A549 (cell line): Measurements from ENCODE around the gene RINL. TPM values are rescaled to one million over a fixed set of nuclear protein-coding genes. Genes with fewer than 3 reads are reported as not detected.

ENCODE experiments used
- ATAC-seq, 2 experiments: fragments of 200-7000 bp in 1 of 2; fragments of >200 bp in 1 of 2; cut with Nextera tagmentation in 1 of 2; cut with Tn5 transposase in 1 of 2; 3 replicates each; pipeline versions ENCODE4 v1.8.0 to v1.9.1; 2018 to 2020; ENCODE audit warnings: mild to moderate bottlenecking in 1 of 2, moderate library complexity in 1 of 2
- CTCF ChIA-PET: fragments of 300-600 bp; sonication (Branson Sonifier 250); formaldehyde crosslinking; extraction: SDS; loops from one replicate; lab custom pipeline; 2021; ENCODE audit warnings: antibody characterized with exemption, inconsistent platforms; lab: Yijun Ruan, JAX
- POLR2A ChIA-PET: fragments of 350-600 bp; formaldehyde crosslinking; extraction: SDS; loops from one replicate; lab custom pipeline; 2021; ENCODE audit warnings: antibody characterized with exemption, inconsistent platforms; lab: Yijun Ruan, JAX
- DNase-seq, 2 experiments: peaks; one replicate each; pipeline versions ENCODE4 v3.0.0 to v3.0.0-alpha.2; 2011 to 2016; ENCODE audit warnings: low read depth in 1 of 2, low spot score in 1 of 2
- FAIRE-seq: peaks from 2 replicates; lab custom pipeline; 2011; peaks lifted over from hg19 to GRCh38; lab: Jason Lieb, UNC
- H3K27ac ChIP-seq, 2 experiments: fragments of >200 bp; sonication (Bioruptor Twin); formaldehyde crosslinking; 3 replicates each; pipeline ENCODE4 v1.5.1; 2016 to 2017
- H3K4me1 ChIP-seq: fragments of >200 bp; sonication (Bioruptor Twin); formaldehyde crosslinking; 3 replicates; pipeline ENCODE4 v1.6.1; 2016
- H3K4me2 ChIP-seq: fragments of >200 bp; sonication (Bioruptor Twin); formaldehyde crosslinking; 3 replicates; pipeline ENCODE4 v1.6.1; 2016
- H3K4me3 ChIP-seq: fragments of >200 bp; sonication (Bioruptor Twin); formaldehyde crosslinking; 3 replicates; pipeline ENCODE4 v1.5.1; 2016
- H3K9me3 ChIP-seq: fragments of >200 bp; sonication (Bioruptor Twin); formaldehyde crosslinking; 3 replicates; pipeline ENCODE4 v1.6.1; 2016
- BHLHE40 ChIP-seq: IDR thresholded peaks from 2 replicates; pipeline ENCODE4 v1.6.1; 2012; ENCODE audit warnings: low read depth, low read length, inconsistent platforms
- CHD2 ChIP-seq: fragments of 150-350 bp; IDR thresholded peaks from 2 replicates; pipeline ENCODE4 v1.6.1; 2014; ENCODE audit warnings: low read length; ENCODE audit not compliant: partially characterized antibody
- FOSL2 ChIP-seq, 2 experiments: fragments of 450-650 bp in 1 of 2; fragments of >200 bp in 1 of 2; sonication (Bioruptor Twin) in 1 of 2; formaldehyde crosslinking; IDR thresholded peaks; 2 replicates each; pipeline versions ENCODE4 v1.5.0 to v1.6.1; 2016 to 2020; ENCODE audit warnings: mild to moderate bottlenecking in 1 of 2, moderate library complexity in 1 of 2
- FOXS1 ChIP-seq: fragments of 250-450 bp; sonication (Bioruptor Pico); IDR thresholded peaks from 2 replicates; pipeline ENCODE4 v1.5.0; 2020; ENCODE audit warnings: mild to moderate bottlenecking, moderate library complexity
- GATA3 ChIP-seq: IDR thresholded peaks from 2 replicates; pipeline ENCODE4 v1.6.1; 2012; ENCODE audit warnings: borderline replicate concordance
- HDAC2 ChIP-seq: fragments of 200-600 bp; sonication (generic); IDR thresholded peaks from 2 replicates; pipeline ENCODE4 v1.6.1; 2016
- HEYL ChIP-seq: fragments of 250-450 bp; sonication (Bioruptor Pico); IDR thresholded peaks from 2 replicates; pipeline ENCODE4 v1.8.0; 2021; ENCODE audit warnings: mild to moderate bottlenecking, moderate library complexity
- HOXB13 ChIP-seq: fragments of 250-450 bp; sonication (Bioruptor Pico); IDR thresholded peaks from 2 replicates; pipeline ENCODE4 v1.5.0; 2020; ENCODE audit warnings: low read depth, mild to moderate bottlenecking, moderate library complexity
- KDM5A ChIP-seq: fragments of 200-600 bp; sonication (generic); IDR thresholded peaks from 2 replicates; pipeline ENCODE4 v1.6.1; 2016; ENCODE audit warnings: antibody characterized with exemption, mild to moderate bottlenecking
- NPAS2 ChIP-seq: fragments of 250-450 bp; sonication (Bioruptor Pico); IDR thresholded peaks from 2 replicates; pipeline ENCODE4 v1.8.0; 2022; ENCODE audit warnings: mild to moderate bottlenecking, moderate library complexity, borderline replicate concordance
- POLR2A ChIP-seq: IDR thresholded peaks from 2 replicates; pipeline ENCODE4 v1.6.1; 2012; ENCODE audit warnings: mild to moderate bottlenecking, low read length
- POLR2AphosphoS2 ChIP-seq: conservative IDR thresholded peaks from 2 replicates; pipeline ENCODE4 v1.6.1; 2012; ENCODE audit warnings: low read length, improper control_type of control experiment, inconsistent platforms
- RARB ChIP-seq: fragments of 250-450 bp; sonication (Bioruptor Pico); IDR thresholded peaks from 2 replicates; pipeline ENCODE4 v1.8.0; 2021; ENCODE audit warnings: mild to moderate bottlenecking, moderate library complexity
- TFCP2L1 ChIP-seq: fragments of 250-450 bp; sonication (Bioruptor Pico); IDR thresholded peaks from 2 replicates; pipeline ENCODE4 v1.5.0; 2021; ENCODE audit warnings: mild to moderate bottlenecking
- ZC3H11A ChIP-seq: fragments of 450-650 bp; IDR thresholded peaks from 2 replicates; pipeline ENCODE4 v1.6.1; 2014; ENCODE audit warnings: antibody characterized with exemption, mild to moderate bottlenecking
- ZFP36 ChIP-seq: fragments of 450-650 bp; IDR thresholded peaks from 2 replicates; pipeline ENCODE4 v1.6.1; 2014; ENCODE audit warnings: borderline replicate concordance; ENCODE audit not compliant: partially characterized antibody
- ZSCAN20 ChIP-seq: fragments of 250-450 bp; sonication (Bioruptor Pico); IDR thresholded peaks from 2 replicates; pipeline ENCODE4 v1.8.0; 2022; ENCODE audit warnings: mild to moderate bottlenecking, moderate library complexity
- WGBS: methylation state at CpG from one replicate; pipeline ENCODE4 v1.1.6; 2017; ENCODE audit errors: missing lambda C conversion rate; 5-methylcytosine and 5-hydroxymethylcytosine counted together
- polyA plus RNA-seq, 4 experiments: library from polyadenylated mRNA; depleted of rRNA in 3 of 4; stranded (reverse); fragments of >200 nt; fragmentation: RNase III in 1 of 4; extraction: RNeasy Plus Mini Kit Qiagen cat#74134 plus additional on column Dnase treatment in 1 of 4; gene quantifications; 2 replicates in 3 of 4; 3 replicates in 1 of 4; pipeline ENCODE4 v1.2.3, GENCODE V29; 2011 to 2017
- TF ChIP-seq, protein P1 (sequence below): fragments of >200 bp; sonication (Bioruptor Twin); formaldehyde crosslinking; IDR thresholded peaks from 2 replicates; pipeline ENCODE4 v1.6.1; 2016
- TF ChIP-seq, protein P2 (sequence below): IDR thresholded peaks from 2 replicates; pipeline ENCODE4 v1.6.1; 2012
- TF ChIP-seq, protein P3 (sequence below): fragments of >200 bp; sonication (Bioruptor Twin); formaldehyde crosslinking; IDR thresholded peaks from 3 replicates; pipeline ENCODE4 v1.5.1; 2016

The RINL gene
- polyA plus RNA-seq, 2 of the 4 experiments (the other 2 are of a cell fraction), result 2.9 to 6.3 TPM

DNA sequence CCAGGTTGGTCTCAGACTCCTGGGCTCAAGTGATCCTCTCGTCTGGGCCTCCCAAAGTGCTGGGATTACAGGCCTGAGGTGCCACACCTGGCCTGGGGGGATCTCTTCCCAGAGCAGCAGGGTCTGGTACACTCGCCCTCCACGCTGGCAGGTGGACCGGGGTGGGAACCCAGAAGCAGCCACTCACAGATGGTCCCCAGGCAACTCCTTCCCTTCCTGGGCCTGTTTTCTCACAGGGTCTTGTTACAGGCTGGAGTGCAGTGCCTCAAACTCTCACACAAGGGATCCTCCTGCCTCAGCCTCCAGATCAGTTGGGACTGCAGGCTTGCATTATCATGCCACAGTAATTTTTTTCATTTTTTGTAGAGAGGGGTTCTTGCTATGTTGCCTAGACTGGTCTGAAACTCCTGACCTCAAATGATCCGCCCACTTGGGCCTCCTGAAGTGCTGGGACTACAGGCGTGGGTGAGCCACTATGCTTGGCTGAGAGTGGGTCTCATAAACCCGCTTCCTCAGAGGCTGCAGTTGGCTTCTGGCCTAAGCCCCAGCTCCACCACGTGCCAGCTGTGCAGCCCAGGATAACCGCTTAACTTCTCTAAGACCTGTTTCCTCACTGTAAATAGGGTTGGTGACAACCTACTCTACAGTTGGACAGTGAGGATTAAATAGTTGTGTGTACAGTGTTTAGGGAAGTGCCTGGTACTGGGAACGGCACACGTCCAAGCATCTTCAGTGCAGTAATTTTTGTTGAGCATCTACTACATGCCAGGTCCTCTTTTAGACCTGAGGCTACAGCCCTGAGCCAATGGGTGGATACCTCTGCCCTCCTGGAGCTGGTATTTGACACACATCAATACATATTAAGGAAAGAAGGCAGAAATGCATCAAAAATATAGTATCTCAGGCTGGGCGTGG, 34.8 kb upstream of the RINL start:
- ChIA-PET CTCF (interaction anchor here (0.7 to 5.7 kb wide), 14 partner anchors 9 to 679 kb away, joined by 3 to 56 read pairs (median 4); partner anchors contain the start of genes FAM98C, FBXO17, MRPS12 and NFKBIB), POLR2A (interaction anchor here (1.2 to 2.0 kb wide), 3 partner anchors 13 to 18 kb away, joined by 3 to 9 read pairs (median 9); partner anchors contain the start of genes MRPS12, NFKBIB, SARS2 and SIRT2)
- Histone ChIP-seq H3K27ac (no peak overlapping the region), H3K4me3 (no peak overlapping the region), H3K4me2 (no peak overlapping the region), H3K4me1 (0 out of 3 replicates have a peak, but pooled peaks cover 2% of the 10 kb centered on the region), H3K9me3 (no peaks in the 10 kb centered on the region; the same call in 2 of the 3 replicates)
- FAIRE-seq, result peak; percentile 90
- ATAC-seq, result peak; percentile 1 to 3; a peak in 3 of 6 replicates
- no peak for TF ChIP-seq TFCP2L1 (CRISPR knock-in tag)
- no peak for TF ChIP-seq ZFP36
- no peak for TF ChIP-seq NPAS2 (CRISPR knock-in tag)
- 0 out of 2 replicates have a peak, but pooled peaks have one; percentile 11 for TF ChIP-seq GATA3
- TF ChIP-seq KDM5A, result no peak
- no peak for DNase-seq
- 86% methylated on average over 12 of the region's 12 CpGs for WGBS

- ChIA-PET CTCF (interaction anchor here (0.7 to 5.7 kb wide), 6 partner anchors 10 to 509 kb away, joined by 3 to 56 read pairs (median 3); partner anchors contain the start of genes FAM98C, MRPS12 and SARS2), POLR2A (interaction anchor here (0.8 to 2.0 kb wide), 2 partner anchors 12 to 19 kb away, joined by 3 to 9 read pairs; partner anchors contain the start of genes MRPS12, NFKBIB, SARS2 and SIRT2)
- peaks cover 10% of the 10 kb centered on the region for H3K9me3 ChIP-seq
- 85% methylated on average over 12 of the region's 16 CpGs for WGBS
- ATAC-seq (peak; percentile 11 to 17; a peak in 5 of 6 replicates), FAIRE-seq (no peak), DNase-seq (no peak)
- H3K4me1 ChIP-seq, result no peaks in the 10 kb centered on the region
- H3K4me2 ChIP-seq, result no peak overlapping the region
- no peak overlapping the region for H3K4me3 ChIP-seq
- H3K27ac ChIP-seq, result no peak overlapping the region
- no peak for TF ChIP-seq RARB
- TF ChIP-seq CHD2, result no peak
Measured at GRCh38 chr19:38911388-38912001, 33.4 kb upstream of the RINL start.

DNA sequence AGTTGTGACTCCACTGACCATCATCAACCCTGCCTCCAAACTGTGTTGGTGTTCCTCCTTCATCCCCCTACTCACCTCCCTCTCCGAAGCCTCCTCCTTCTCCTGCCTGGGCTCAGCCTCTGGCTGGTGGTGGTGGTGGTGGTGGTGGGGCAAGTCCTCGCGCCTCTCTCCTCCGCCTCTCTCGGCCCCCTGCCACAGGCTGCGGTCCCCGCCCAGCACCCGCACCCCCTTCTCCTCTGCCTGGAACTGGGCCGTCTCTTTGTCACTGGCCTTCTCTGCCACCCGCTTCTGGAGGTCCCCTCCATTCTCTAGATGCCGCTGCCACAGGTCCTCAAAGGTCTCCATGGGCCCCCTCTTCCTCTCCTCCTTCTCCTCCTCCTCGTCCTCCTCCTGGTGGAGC, 32.4 kb upstream of the RINL start:
- H3K4me2 ChIP-seq, result no peak overlapping the region
- POLR2A ChIA-PET, result no interaction called here
- DNase-seq (no peak), ATAC-seq (peak in 1 of 2 experiments; percentile 1; a peak in 2 of 6 replicates), FAIRE-seq (no peak)
- TF ChIP-seq ZSCAN20 (CRISPR knock-in tag), result no peak
- TF ChIP-seq, protein P1, sequence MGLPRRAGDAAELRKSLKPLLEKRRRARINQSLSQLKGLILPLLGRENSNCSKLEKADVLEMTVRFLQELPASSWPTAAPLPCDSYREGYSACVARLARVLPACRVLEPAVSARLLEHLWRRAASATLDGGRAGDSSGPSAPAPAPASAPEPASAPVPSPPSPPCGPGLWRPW, result no peak
- no peak for TF ChIP-seq HOXB13 (CRISPR knock-in tag)
- no peak for TF ChIP-seq ZFP36
- TF ChIP-seq POLR2A, result no peak; the same call in 1 of the 2 replicates
- no peak for TF ChIP-seq ZC3H11A
- TF ChIP-seq, protein P2, sequence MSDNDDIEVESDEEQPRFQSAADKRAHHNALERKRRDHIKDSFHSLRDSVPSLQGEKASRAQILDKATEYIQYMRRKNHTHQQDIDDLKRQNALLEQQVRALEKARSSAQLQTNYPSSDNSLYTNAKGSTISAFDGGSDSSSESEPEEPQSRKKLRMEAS, result no peak
- no peak for TF ChIP-seq FOXS1
- no peak for TF ChIP-seq BHLHE40
- no peak for TF ChIP-seq FOSL2 (IDR thresholded peaks at IDR 0.05)
- TF ChIP-seq FOSL2 (CRISPR knock-in tag; IDR thresholded peaks at IDR 0.05), result no peak
- CTCF ChIA-PET, result interaction anchor here (5.7 to 6.3 kb wide), 2 partner anchors 20 kb away, joined by 56 to 59 read pairs; partner anchors contain the start of genes MRPS12 and SARS2
- 96% methylated on average over 12 of the region's 12 CpGs for WGBS
- no peaks in the 10 kb centered on the region for H3K4me1 ChIP-seq
- H3K27ac ChIP-seq, result no peak overlapping the region
- H3K9me3 ChIP-seq, result peaks cover 10% of the 10 kb centered on the region
- H3K4me3 ChIP-seq, result no peak overlapping the region

- Histone ChIP-seq H3K4me2 (no peak overlapping the region), H3K9me3 (peaks cover 10% of the 10 kb centered on the region), H3K4me3 (no peak overlapping the region), H3K4me1 (peaks cover 10% of the 10 kb centered on the region), H3K27ac (no peak overlapping the region)
- CTCF ChIA-PET, result interaction anchor here (0.6 to 6.3 kb wide), 6 partner anchors 9 to 434 kb away, joined by 3 to 59 read pairs (median 8); partner anchors contain the start of genes MRPS12, NFKBIB and SARS2
- ATAC-seq (no peak), DNase-seq (no peak), FAIRE-seq (no peak)
- 94% methylated on average over 10 of the region's 10 CpGs for WGBS
- TF ChIP-seq HDAC2, result no peak
- TF ChIP-seq FOXS1, result no peak
- no peak for TF ChIP-seq HEYL (CRISPR knock-in tag)
- TF ChIP-seq, protein P3, sequence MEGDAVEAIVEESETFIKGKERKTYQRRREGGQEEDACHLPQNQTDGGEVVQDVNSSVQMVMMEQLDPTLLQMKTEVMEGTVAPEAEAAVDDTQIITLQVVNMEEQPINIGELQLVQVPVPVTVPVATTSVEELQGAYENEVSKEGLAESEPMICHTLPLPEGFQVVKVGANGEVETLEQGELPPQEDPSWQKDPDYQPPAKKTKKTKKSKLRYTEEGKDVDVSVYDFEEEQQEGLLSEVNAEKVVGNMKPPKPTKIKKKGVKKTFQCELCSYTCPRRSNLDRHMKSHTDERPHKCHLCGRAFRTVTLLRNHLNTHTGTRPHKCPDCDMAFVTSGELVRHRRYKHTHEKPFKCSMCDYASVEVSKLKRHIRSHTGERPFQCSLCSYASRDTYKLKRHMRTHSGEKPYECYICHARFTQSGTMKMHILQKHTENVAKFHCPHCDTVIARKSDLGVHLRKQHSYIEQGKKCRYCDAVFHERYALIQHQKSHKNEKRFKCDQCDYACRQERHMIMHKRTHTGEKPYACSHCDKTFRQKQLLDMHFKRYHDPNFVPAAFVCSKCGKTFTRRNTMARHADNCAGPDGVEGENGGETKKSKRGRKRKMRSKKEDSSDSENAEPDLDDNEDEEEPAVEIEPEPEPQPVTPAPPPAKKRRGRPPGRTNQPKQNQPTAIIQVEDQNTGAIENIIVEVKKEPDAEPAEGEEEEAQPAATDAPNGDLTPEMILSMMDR, result no peak
- peak; percentile 80 for TF ChIP-seq POLR2AphosphoS2
- POLR2A ChIA-PET, result interaction anchor here (0.8 kb wide), 1 partner anchor 22 kb away, joined by 3 read pairs; the partner anchor contains the start of genes MRPS12 and SARS2
Measured at GRCh38 chr19:38908911-38909310, 30.8 kb upstream of the RINL start.
